GM13977 (cell line): ENCODE data around the gene LDHD.

Experiments used
- DNase-seq: peaks from one replicate; pipeline ENCODE4 v3.0.0; 2012; ENCODE audit warnings: low spot score
- CTCF ChIP-seq: IDR thresholded peaks from 2 replicates; pipeline ENCODE4 v1.5.1; 2012; ENCODE audit warnings: mild to moderate bottlenecking, control low read depth; ENCODE audit not compliant: insufficient read depth; ENCODE audit errors: extremely low read depth, missing control alignments
- in situ Hi-C: fragments of 300-500 bp; cut with MboI; formaldehyde crosslinking; loops from one replicate; pipeline ENCODE4 v1.12.0; 2022; ENCODE audit warnings: low sequenced_read_pairs, low pct_unique_long_range_greater_than_20kb, mixed read lengths, inconsistent platforms; ENCODE audit not compliant: unreplicated experiment

The LDHD gene

GRCh38 chr16:75116081-75116910 lies at the start of gene LDHD:
Gene LDHD, minus strand, starts transcription at chr16:75116780. Its CDS starts 60 bp downstream, at chr16:75116720.
- TF ChIP-seq CTCF, result no peak
- no peak for DNase-seq
- in situ Hi-C loops, result no loop called here

GRCh38 chr16:75160386-75160785 lies 43.8 kb upstream of the LDHD start:
- no peak for DNase-seq
- no peak for TF ChIP-seq CTCF
- in situ Hi-C loops, result no loop called here

- TF ChIP-seq CTCF, result no peak
- in situ Hi-C loops, result no loop called here
- peak; percentile 31 for DNase-seq
These were observed 36.1 kb upstream of the LDHD start for GRCh38 chr16:75152635-75153034.

- DNase-seq, result no peak
- no peak for TF ChIP-seq CTCF
- in situ Hi-C loops, result no loop called here
These were observed 35.2 kb upstream of the LDHD start for GRCh38 chr16:75151798-75152197.

GRCh38 chr16:75148311-75149195 lies 32.0 kb upstream of the LDHD start, which contains the start of gene ZFP1:
Gene ZFP1, plus strand, starts transcription at chr16:75148524. Its CDS starts 4,428 bp downstream, at chr16:75152952.
- in situ Hi-C loops, result no loop called here
- no peak for TF ChIP-seq CTCF
- DNase-seq, result peak; percentile 94

- TF ChIP-seq CTCF, result no peak
- in situ Hi-C loops, result no loop called here
- no peak for DNase-seq
These were observed 31.4 kb upstream of the LDHD start for GRCh38 chr16:75147968-75148310.
